Mucosa of rectum (tissue), 2 donors: ENCODE measurements around the gene ZACN.

Experiments
- H3K27ac ChIP-seq, 2 donors: one replicate each; pipeline ENCODE4 v1.7.0; 2013; ENCODE audit warnings: inconsistent platforms in 2 of 2, low read depth in 2 of 2, low read length in 2 of 2
- H3K27me3 ChIP-seq, 2 donors: one replicate each; pipeline ENCODE4 v1.7.0; 2013; ENCODE audit warnings: low read length in 2 of 2; ENCODE audit not compliant: control insufficient read depth in 2 of 2, insufficient read depth in 2 of 2
- H3K36me3 ChIP-seq, 2 donors: one replicate each; pipeline ENCODE4 v1.7.0; 2013; ENCODE audit warnings: low read length in 2 of 2; ENCODE audit not compliant: control insufficient read depth in 2 of 2, insufficient read depth in 2 of 2
- H3K4me1 ChIP-seq, 2 donors: one replicate each; pipeline ENCODE4 v1.7.0; 2013; ENCODE audit warnings: low read length in 2 of 2, mild to moderate bottlenecking in 1 of 2; ENCODE audit not compliant: control insufficient read depth in 2 of 2, insufficient read depth in 2 of 2
- H3K4me3 ChIP-seq, 2 donors: one replicate each; pipeline ENCODE4 v1.7.0; 2013; ENCODE audit warnings: low read length in 2 of 2
- H3K9ac ChIP-seq, 2 donors: one replicate each; pipeline ENCODE4 v1.7.0; 2013; ENCODE audit warnings: low read length in 2 of 2, low read depth in 1 of 2, mild to moderate bottlenecking in 1 of 2
- H3K9me3 ChIP-seq, 2 donors: one replicate each; pipeline ENCODE4 v1.7.0; 2013; ENCODE audit warnings: low read length in 2 of 2; ENCODE audit not compliant: control insufficient read depth in 2 of 2
- donor health status: healthy.
- donor health status: Normal muscosa, but diverticular disease.

ZACN gene

GRCh38 chr17:76131692-76132573 is 53.0 kb downstream of the ZACN start:
- Histone ChIP-seq H3K4me1 (peaks cover 0 to 5% of the 10 kb centered on the region in 2 donors), H3K27ac (no peak overlapping the region), H3K36me3 (no peaks in the 10 kb centered on the region), H3K4me3 (no peak overlapping the region), H3K9me3 (no peaks in the 10 kb centered on the region), H3K27me3 (no peaks in the 10 kb centered on the region), H3K9ac (no peak overlapping the region)
